Caco-2 (cell line): ENCODE results near the gene WWC2. TPM values are rescaled to one million over a fixed set of nuclear protein-coding genes. Genes with fewer than 3 reads are reported as not detected.

ENCODE experiments used
- BruUV-seq: library from RNA; stranded (reverse); fragments of 400-500 nt; replicated peaks from 2 replicates; lab custom pipeline; 2021; lab: Mats Ljungman, UMichigan
- CTCF ChIA-PET: fragments of 300-600 bp; sonication (Branson Sonifier 250); formaldehyde crosslinking; loops from one replicate; lab custom pipeline; 2022; ENCODE audit warnings: antibody characterized with exemption; lab: Charles Lee
- POLR2A ChIA-PET: fragments of 300-600 bp; sonication (Branson Sonifier 250); formaldehyde crosslinking; loops from one replicate; lab custom pipeline; 2022; ENCODE audit warnings: antibody characterized with exemption; lab: Charles Lee
- DNase-seq, 2 experiments: peaks; one replicate each; pipeline versions ENCODE4 v3.0.0 to v3.0.0-alpha.2; 2020 to 2022
- H3K27me3 ChIP-seq: replicated peaks from 2 replicates; pipeline ENCODE4 v1.6.0; 2011; ENCODE audit warnings: low read length; ENCODE audit not compliant: control insufficient read depth, insufficient read depth
- H3K36me3 ChIP-seq: 2 replicates; pipeline ENCODE4 v1.5.1; 2011; ENCODE audit warnings: low read length; ENCODE audit not compliant: control insufficient read depth, insufficient read depth
- H3K4me1 ChIP-seq: fragments of 250-450 bp; sonication (Bioruptor Pico); 2 replicates; pipeline ENCODE4 v1.5.1; 2020; ENCODE audit warnings: mild to moderate bottlenecking
- H3K4me3 ChIP-seq: 2 replicates; pipeline ENCODE4 v1.5.1; 2011; ENCODE audit warnings: low read depth, mild to moderate bottlenecking, control low read depth, low read length
- H3K9me3 ChIP-seq: fragments of 250-450 bp; sonication (Bioruptor Pico); 2 replicates; pipeline ENCODE4 v1.5.1; 2020; ENCODE audit warnings: mild to moderate bottlenecking, moderate library complexity
- H3K27ac Mint-ChIP-seq: one replicate; pipeline ENCODE4 v1.8.0; 2022; ENCODE audit warnings: mixed read lengths; ENCODE audit not compliant: unreplicated experiment
- H3K27me3 Mint-ChIP-seq: one replicate; pipeline ENCODE4 v1.8.0; 2022; ENCODE audit warnings: mixed read lengths; ENCODE audit not compliant: insufficient read depth, unreplicated experiment
- H3K36me3 Mint-ChIP-seq: one replicate; pipeline ENCODE4 v1.8.0; 2022; ENCODE audit warnings: mild to moderate bottlenecking, mixed read lengths; ENCODE audit not compliant: insufficient read depth, unreplicated experiment
- H3K4me1 Mint-ChIP-seq: one replicate; pipeline ENCODE4 v1.8.0; 2022; ENCODE audit warnings: low read depth, mixed read lengths; ENCODE audit not compliant: unreplicated experiment
- H3K4me3 Mint-ChIP-seq: one replicate; pipeline ENCODE4 v1.8.0; 2022; ENCODE audit warnings: mild to moderate bottlenecking, moderate library complexity, mixed read lengths; ENCODE audit not compliant: unreplicated experiment
- H3K9me3 Mint-ChIP-seq: one replicate; pipeline ENCODE4 v1.8.0; 2022; ENCODE audit warnings: mixed read lengths; ENCODE audit not compliant: unreplicated experiment
- CTCF ChIP-seq, 2 experiments: fragments of 200-600 bp in 1 of 2; IDR thresholded peaks; 1 replicate in 1 of 2; 2 replicates in 1 of 2; pipeline versions ENCODE4 v1.5.1 to v1.8.0; 2011 to 2022; ENCODE audit warnings: antibody characterized with exemption in 1 of 2, control low read depth in 1 of 2, inconsistent platforms in 1 of 2, low read depth in 1 of 2, low read length in 1 of 2, mild to moderate bottlenecking in 1 of 2, moderate library complexity in 1 of 2; ENCODE audit not compliant: insufficient read depth in 1 of 2, severe bottlenecking in 1 of 2, unreplicated experiment in 1 of 2
- intact Hi-C: fragments of 100-400 bp; cut with micrococcal nuclease; formaldehyde crosslinking; loops from one replicate; pipeline ENCODE4 v1.10.0; 2022; ENCODE audit not compliant: unreplicated experiment
- total RNA-seq: library from RNA; stranded (reverse); gene quantifications from 2 replicates; pipeline ENCODE4 v1.2.3, GENCODE V29; 2022

WWC2 gene
- total RNA-seq, 1 experiment from 2014 or later = 126 TPM

GRCh38 chr4:183100827-183101226 is 1.8 kb downstream of the WWC2 start:
- H3K27ac Mint-ChIP-seq = peak overlapping the region; percentile 57
- Histone ChIP-seq H3K4me1 (peaks cover 28% of the 10 kb centered on the region), H3K36me3 (no peaks in the 10 kb centered on the region), H3K27me3 (no peaks in the 10 kb centered on the region), H3K4me3 (peak overlapping the region; percentile 82), H3K9me3 (no peaks in the 10 kb centered on the region)
- H3K4me3 Mint-ChIP-seq = peak overlapping the region; percentile 83
- no peaks in the 10 kb centered on the region for H3K9me3 Mint-ChIP-seq
- peak; percentile 72 to 87 for DNase-seq
- H3K36me3 Mint-ChIP-seq = peaks cover 11% of the 10 kb centered on the region
- TF ChIP-seq CTCF (IDR thresholded peaks at IDR 0.05; ENCODE audit: insufficient read depth in 1 of 2, low read depth in 1 of 2, low read length in 1 of 2, severe bottlenecking in 1 of 2, unreplicated experiment in 1 of 2) = no peak
- CTCF ChIA-PET = no interaction called here
- no peaks in the 10 kb centered on the region for H3K27me3 Mint-ChIP-seq
- intact Hi-C loops = loop anchor here (1.0 kb wide), 4 partner anchors 10 to 861 kb away; no protein-coding TSS in a partner anchor
- peaks cover 27% of the 10 kb centered on the region for H3K4me1 Mint-ChIP-seq
- BruUV-seq = no TSS peak
- POLR2A ChIA-PET = interaction anchor here (1.5 kb wide), 1 partner anchor 21 kb away, joined by 4 read pairs; no protein-coding TSS in a partner anchor

- H3K4me3 ChIP-seq = no peak overlapping the region
- Mint-ChIP-seq H3K36me3 (peaks cover 19% of the 10 kb centered on the region), H3K27me3 (no peaks in the 10 kb centered on the region), H3K4me3 (peak overlapping the region; percentile 83), H3K4me1 (peaks cover 34% of the 10 kb centered on the region), H3K27ac (no peak overlapping the region), H3K9me3 (no peaks in the 10 kb centered on the region)
- ChIA-PET CTCF (no interaction called here), POLR2A (interaction anchor here (1.0 to 1.5 kb wide), 2 partner anchors 10 to 22 kb away, joined by 4 read pairs; no protein-coding TSS in a partner anchor)
- DNase-seq = no peak
- H3K36me3 ChIP-seq = no peaks in the 10 kb centered on the region
- no peaks in the 10 kb centered on the region for H3K9me3 ChIP-seq
- no TSS peak for BruUV-seq
- intact Hi-C loops = loop anchor here (1.0 kb wide), 4 partner anchors 9 to 862 kb away; no protein-coding TSS in a partner anchor
- H3K4me1 ChIP-seq = peaks cover 28% of the 10 kb centered on the region
- no peaks in the 10 kb centered on the region for H3K27me3 ChIP-seq
- no peak for TF ChIP-seq CTCF (IDR thresholded peaks at IDR 0.05; ENCODE audit: insufficient read depth in 1 of 2, low read depth in 1 of 2, low read length in 1 of 2, severe bottlenecking in 1 of 2, unreplicated experiment in 1 of 2)
These were observed 3.0 kb downstream of the WWC2 start for GRCh38 chr4:183101956-183102480.

GRCh38 chr4:183105092-183105491 is 6.0 kb downstream of the WWC2 start:
- no peaks in the 10 kb centered on the region for H3K9me3 ChIP-seq
- no peaks in the 10 kb centered on the region for H3K36me3 ChIP-seq
- ChIA-PET POLR2A (no interaction called here), CTCF (no interaction called here)
- Mint-ChIP-seq H3K4me3 (no peak overlapping the region), H3K27me3 (no peaks in the 10 kb centered on the region), H3K4me1 (peaks cover 34% of the 10 kb centered on the region), H3K36me3 (peaks cover 26% of the 10 kb centered on the region), H3K9me3 (no peaks in the 10 kb centered on the region), H3K27ac (no peak overlapping the region)
- BruUV-seq = no TSS peak
- no peak overlapping the region for H3K4me3 ChIP-seq
- intact Hi-C loops = no loop called here
- H3K4me1 ChIP-seq = peaks cover 47% of the 10 kb centered on the region
- no peak for TF ChIP-seq CTCF (IDR thresholded peaks at IDR 0.05; ENCODE audit: insufficient read depth in 1 of 2, low read depth in 1 of 2, low read length in 1 of 2, severe bottlenecking in 1 of 2, unreplicated experiment in 1 of 2)
- no peak for DNase-seq
- H3K27me3 ChIP-seq = no peaks in the 10 kb centered on the region
